ENCODE data around the gene GADD45GIP1. TPM values are rescaled to one million over a fixed set of nuclear protein-coding genes. Genes with fewer than 3 reads are reported as not detected.
A peak's percentile ranks its signal among the peaks of the same experiment; 100 is the strongest.

Gene GADD45GIP1
- total and polyA plus RNA-seq, 8 donors: 6.0 to 37.4 (median 10.1) TPM

DNA sequence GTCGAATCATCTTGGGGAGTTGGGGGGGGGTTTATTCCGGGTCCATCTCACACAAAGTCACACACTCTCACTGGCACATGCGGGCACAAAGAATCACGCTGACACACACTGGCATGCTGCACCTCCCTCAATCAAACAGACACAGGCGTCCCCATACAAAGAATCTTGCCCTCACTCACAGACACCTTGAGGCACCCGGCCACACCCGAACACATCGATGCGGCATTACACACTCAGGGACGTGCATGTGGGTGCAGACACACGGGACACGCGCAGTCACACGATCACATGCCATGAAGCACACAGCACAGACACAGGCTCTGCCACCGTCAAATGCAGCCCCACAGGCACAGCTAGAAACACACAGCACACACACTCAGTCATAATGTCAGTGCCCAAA lies 46.1 kb upstream of the GADD45GIP1 start:
- ATAC-seq (no peak), DNase-seq (no peak), FAIRE-seq (no peak)
- TF ChIP-seq, protein P1, sequence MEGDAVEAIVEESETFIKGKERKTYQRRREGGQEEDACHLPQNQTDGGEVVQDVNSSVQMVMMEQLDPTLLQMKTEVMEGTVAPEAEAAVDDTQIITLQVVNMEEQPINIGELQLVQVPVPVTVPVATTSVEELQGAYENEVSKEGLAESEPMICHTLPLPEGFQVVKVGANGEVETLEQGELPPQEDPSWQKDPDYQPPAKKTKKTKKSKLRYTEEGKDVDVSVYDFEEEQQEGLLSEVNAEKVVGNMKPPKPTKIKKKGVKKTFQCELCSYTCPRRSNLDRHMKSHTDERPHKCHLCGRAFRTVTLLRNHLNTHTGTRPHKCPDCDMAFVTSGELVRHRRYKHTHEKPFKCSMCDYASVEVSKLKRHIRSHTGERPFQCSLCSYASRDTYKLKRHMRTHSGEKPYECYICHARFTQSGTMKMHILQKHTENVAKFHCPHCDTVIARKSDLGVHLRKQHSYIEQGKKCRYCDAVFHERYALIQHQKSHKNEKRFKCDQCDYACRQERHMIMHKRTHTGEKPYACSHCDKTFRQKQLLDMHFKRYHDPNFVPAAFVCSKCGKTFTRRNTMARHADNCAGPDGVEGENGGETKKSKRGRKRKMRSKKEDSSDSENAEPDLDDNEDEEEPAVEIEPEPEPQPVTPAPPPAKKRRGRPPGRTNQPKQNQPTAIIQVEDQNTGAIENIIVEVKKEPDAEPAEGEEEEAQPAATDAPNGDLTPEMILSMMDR (IDR thresholded peaks at IDR 0.05): no peak
- intact Hi-C loops (cut with DNase I): no loop called here
- no peaks in the 10 kb centered on the region for H3K9me3 ChIP-seq
- no peaks in the 10 kb centered on the region for H3K27me3 ChIP-seq
- WGBS, 2 donors: 83 to 86% methylated on average over 15 of the region's 15 CpGs
- no peaks in the 10 kb centered on the region for H3K36me3 ChIP-seq
- H3K4me1 ChIP-seq: peaks cover 2 to 22% (median 16%) of the 10 kb centered on the region in 3 donors
- H3K27ac ChIP-seq: peak overlapping the region in 2 of 4 donors; percentile 58 to 75
- no peak overlapping the region for H3K4me3 ChIP-seq

DNA sequence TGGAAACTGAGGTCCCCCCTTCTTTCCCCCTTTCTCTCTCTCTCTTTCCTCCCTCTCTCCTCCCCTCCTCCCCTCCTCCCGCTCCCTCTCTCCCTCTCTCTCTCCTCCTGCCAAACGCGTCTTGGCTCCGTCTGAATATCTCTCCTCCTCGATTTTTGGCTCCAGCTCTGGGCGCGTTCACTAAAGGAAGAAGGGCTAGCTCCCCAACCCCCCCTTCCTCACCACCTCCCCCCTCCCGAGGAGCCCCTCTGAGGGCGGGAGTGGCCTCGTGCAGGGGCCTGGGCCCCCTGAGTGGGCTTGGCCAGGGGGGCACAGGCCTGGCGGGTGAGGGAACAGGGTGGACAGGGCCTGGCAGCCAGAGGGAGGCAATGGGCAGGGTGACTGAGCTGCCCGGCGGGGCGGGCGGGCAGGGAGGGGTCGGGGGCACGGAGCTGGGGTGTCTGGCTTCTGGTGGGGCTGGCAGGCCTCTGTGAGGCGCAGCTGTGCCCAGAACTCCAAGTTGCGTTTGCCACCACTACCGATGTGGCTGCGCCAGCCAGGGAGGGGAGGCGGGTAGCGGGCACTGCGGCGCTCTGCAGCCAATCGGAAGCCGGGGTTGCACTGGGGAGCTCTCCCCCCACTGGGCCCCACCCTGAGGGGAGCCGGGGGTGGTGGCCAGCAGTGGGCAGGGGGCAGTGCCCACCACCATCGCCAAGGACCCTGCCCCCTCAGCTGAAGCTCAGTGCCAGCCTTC lies 45.3 kb upstream of the GADD45GIP1 start:
- Histone ChIP-seq H3K4me3 (peak overlapping the region in 1 of 4 donors; percentile 22), H3K9me3 (no peaks in the 10 kb centered on the region), H3K27me3 (no peaks in the 10 kb centered on the region), H3K36me3 (no peaks in the 10 kb centered on the region), H3K4me1 (peaks cover 0 to 15% (median 8%) of the 10 kb centered on the region in 3 donors), H3K27ac (peak overlapping the region; percentile 58 to 75 (median 66))
- intact Hi-C loops (cut with DNase I): no loop called here
- DNase-seq (peak in 1 of 6 donors; percentile 37), FAIRE-seq (no peak), ATAC-seq (peak; percentile 49 to 58 (median 54))
- 61 to 69% methylated on average over 18 to 29 of the region's 29 CpGs for WGBS, 2 donors
- TF ChIP-seq, protein P1 (IDR thresholded peaks at IDR 0.05): no peak

DNA sequence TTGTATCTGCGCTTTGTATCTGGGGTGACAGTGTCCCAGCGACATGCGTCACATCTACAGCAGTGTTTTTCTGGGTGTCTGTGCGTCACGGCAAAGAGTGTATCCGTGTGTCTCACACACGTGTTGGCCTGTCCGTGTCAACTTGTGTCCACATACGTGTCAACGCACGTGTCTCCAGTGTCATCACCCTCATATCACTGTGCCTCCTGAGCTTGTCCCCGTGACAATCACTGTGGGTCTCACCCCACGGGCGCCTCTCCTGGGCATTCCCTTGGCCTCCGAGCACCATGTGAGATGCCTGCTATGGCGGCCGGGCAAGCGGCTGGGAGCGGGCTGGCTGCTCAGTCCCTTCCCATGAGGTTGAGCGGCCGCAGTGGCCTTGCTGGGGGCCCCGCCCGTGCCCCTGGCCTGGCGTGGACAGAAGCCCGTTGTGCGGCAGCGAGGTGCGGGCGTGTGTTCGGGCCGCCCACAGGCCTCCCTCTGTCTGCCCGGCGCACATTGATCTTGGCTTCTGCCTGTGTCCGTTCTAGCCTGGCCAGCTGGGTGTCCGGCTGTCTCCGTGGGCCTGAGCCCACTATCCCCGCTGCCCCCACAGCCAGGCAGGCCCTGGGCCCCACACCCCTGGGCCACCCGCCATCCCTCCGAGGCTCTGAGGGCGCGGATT lies 44.6 kb upstream of the GADD45GIP1 start:
- Histone ChIP-seq H3K4me3 (peak overlapping the region in 1 of 4 donors; percentile 22), H3K36me3 (no peaks in the 10 kb centered on the region), H3K9me3 (no peaks in the 10 kb centered on the region), H3K27ac (peak overlapping the region; percentile 46 to 75 (median 66)), H3K4me1 (peaks cover 0 to 14% (median 3%) of the 10 kb centered on the region in 3 donors), H3K27me3 (no peaks in the 10 kb centered on the region)
- FAIRE-seq (no peak), ATAC-seq (peak; percentile 21 to 45 (median 23)), DNase-seq (no peak)
- TF ChIP-seq, protein P1 (IDR thresholded peaks at IDR 0.05): no peak
- WGBS, 2 donors: 72 to 74% methylated on average over 41 of the region's 41 CpGs
- intact Hi-C loops (cut with DNase I): no loop called here

DNA sequence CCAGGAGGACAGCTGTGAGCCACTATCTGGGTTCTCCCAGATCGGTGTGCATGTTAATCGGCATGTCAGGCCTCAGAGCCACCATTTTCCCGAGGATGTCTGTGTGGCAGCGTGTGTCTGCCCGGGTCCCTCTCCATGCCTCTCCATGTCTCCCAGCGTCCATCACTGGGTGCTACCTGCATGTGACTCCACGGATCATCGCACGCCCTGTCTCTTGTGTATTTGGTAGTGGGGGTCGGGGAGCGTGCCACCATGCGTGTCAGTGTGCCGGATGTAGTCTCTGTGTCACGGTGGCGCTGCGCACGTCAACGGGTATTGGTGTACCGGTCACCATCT lies 44.1 kb upstream of the GADD45GIP1 start:
- Histone ChIP-seq H3K9me3 (no peaks in the 10 kb centered on the region), H3K4me3 (no peak overlapping the region), H3K4me1 (peaks cover 0 to 10% (median 0%) of the 10 kb centered on the region in 3 donors), H3K27me3 (no peaks in the 10 kb centered on the region), H3K27ac (no peak overlapping the region), H3K36me3 (no peaks in the 10 kb centered on the region)
- DNase-seq: no peak
- no peak for ATAC-seq
- TF ChIP-seq, protein P1 (IDR thresholded peaks at IDR 0.05): no peak
- FAIRE-seq: no peak
- 89 to 94% methylated on average over 19 of the region's 19 CpGs for WGBS, 2 donors
- intact Hi-C loops (cut with DNase I): no loop called here

All from pancreas (tissue), 10 donors.